Subcutaneous adipose tissue (tissue), 4 donors: ENCODE measurements around the gene CA6. TPM values are rescaled to one million over a fixed set of nuclear protein-coding genes. Genes with fewer than 3 reads are reported as not detected.

Experiments
- CTCF ChIP-seq: fragments of 450-650 bp; IDR thresholded peaks from one replicate; pipeline ENCODE4 v1.5.1; 2016; ENCODE audit warnings: low read depth, mild to moderate bottlenecking, control low read depth, antibody characterized with exemption, moderate library complexity
- total RNA-seq, 4 donors: library from RNA; depleted of rRNA; stranded (reverse); fragments of >200 nt; gene quantifications; one replicate each; pipeline ENCODE4 v1.1.0, GENCODE V29; 2016

The CA6 gene
- total RNA-seq, 4 donors from 2014 or later = not detected

- no peak for TF ChIP-seq CTCF
These were observed 11.0 kb downstream of the CA6 start for GRCh38 chr1:8956461-8957349.

- TF ChIP-seq CTCF = no peak
These were observed 17.3 kb downstream of the CA6 start for GRCh38 chr1:8962812-8963530.

- no peak for TF ChIP-seq CTCF
These were observed 18.3 kb downstream of the CA6 start for GRCh38 chr1:8963963-8964362.

GRCh38 chr1:8965121-8965820 is 19.6 kb downstream of the CA6 start:
- TF ChIP-seq CTCF = no peak

GRCh38 chr1:8966606-8967005 is 20.9 kb downstream of the CA6 start:
- no peak for TF ChIP-seq CTCF

- no peak for TF ChIP-seq CTCF
These were observed 24.3 kb downstream of the CA6 start for GRCh38 chr1:8969937-8970336.

GRCh38 chr1:8970870-8971337 is 25.2 kb downstream of the CA6 start:
- TF ChIP-seq CTCF = no peak
